Measurements from ENCODE around the gene NSUN5.
"Not testable (repeated sequence)": the region's sequence is repeated elsewhere in the genome, so short reads cannot be mapped to it uniquely, and the experiment has no call there.

The NSUN5 gene

GRCh38 chr7:73297235-73297634 lies 11.4 kb downstream of the NSUN5 start:
- DNase-seq (ENCODE audit: low read depth in 2 of 2): not testable (repeated sequence)

GRCh38 chr7:73277210-73277609 lies 31.4 kb downstream of the NSUN5 start:
- not testable (repeated sequence) for DNase-seq (ENCODE audit: low read depth in 2 of 2)

GRCh38 chr7:73267813-73268212 lies 40.8 kb downstream of the NSUN5 start:
- not testable (repeated sequence) for DNase-seq (ENCODE audit: low read depth in 2 of 2)

- DNase-seq (ENCODE audit: low read depth in 2 of 2): not testable (repeated sequence)
These were observed 41.8 kb downstream of the NSUN5 start for GRCh38 chr7:73266719-73267368.

GRCh38 chr7:73262416-73262815 lies 46.2 kb downstream of the NSUN5 start:
- not testable (repeated sequence) for DNase-seq (ENCODE audit: low read depth in 2 of 2)
